GM12878 (cell line): ENCODE results near the gene SLC23A1.
A peak's percentile ranks its signal among the peaks of the same experiment; 100 is the strongest.

ENCODE experiments used
- CHD2 ChIP-seq: IDR thresholded peaks from 2 replicates; pipeline ENCODE4 v1.6.1; 2011; ENCODE audit warnings: low read depth, low read length, improper control_type of control experiment, borderline replicate concordance
- CREB1 ChIP-seq: IDR thresholded peaks from 2 replicates; pipeline ENCODE4 v1.6.1; 2012; ENCODE audit warnings: low read depth, mild to moderate bottlenecking, inconsistent platforms
- CTCF ChIP-seq, 3 experiments: IDR thresholded peaks in 2 of 3; conservative IDR thresholded peaks in 1 of 3; 2 replicates each; pipeline ENCODE4 v1.5.1; 2011; ENCODE audit warnings: low read depth in 3 of 3, low read length in 3 of 3, mild to moderate bottlenecking in 3 of 3, control low read depth in 2 of 3, moderate library complexity in 2 of 3, inconsistent platforms in 1 of 3, mixed read lengths in 1 of 3; ENCODE audit not compliant: control insufficient read depth in 2 of 3, insufficient read depth in 1 of 3; ENCODE audit errors: extremely low read depth in 1 of 3
- HDGF ChIP-seq: fragments of 450-650 bp; IDR thresholded peaks from 2 replicates; pipeline ENCODE4 v1.6.1; 2016; ENCODE audit warnings: antibody characterized with exemption
- MTA2 ChIP-seq: fragments of 450-650 bp; IDR thresholded peaks from 2 replicates; pipeline ENCODE4 v1.6.1; 2016; ENCODE audit warnings: low read depth, mild to moderate bottlenecking, moderate library complexity
- MXI1 ChIP-seq: fragments of 150-350 bp; IDR thresholded peaks from 2 replicates; pipeline ENCODE4 v1.6.1; 2011; ENCODE audit warnings: low read depth, mild to moderate bottlenecking, inconsistent platforms, low read length, improper control_type of control experiment
- MYC ChIP-seq: IDR thresholded peaks from 2 replicates; pipeline ENCODE4 v1.6.1; 2011; ENCODE audit warnings: mild to moderate bottlenecking, low read length, moderate library complexity, inconsistent platforms; ENCODE audit not compliant: insufficient read depth, insufficient replicate concordance, insufficient read length, severe bottlenecking
- POLR2A ChIP-seq: IDR thresholded peaks from 2 replicates; pipeline ENCODE4 v1.6.1; 2011; ENCODE audit warnings: low read depth, mild to moderate bottlenecking, low read length
- POLR2AphosphoS5 ChIP-seq: IDR thresholded peaks from 2 replicates; pipeline ENCODE4 v1.6.1; 2011; ENCODE audit warnings: mild to moderate bottlenecking, low read length, inconsistent platforms
- REST ChIP-seq: IDR thresholded peaks from 2 replicates; pipeline ENCODE4 v1.6.1; 2012; ENCODE audit warnings: mild to moderate bottlenecking, low read depth, low read length
- RFX5 ChIP-seq: IDR thresholded peaks from 2 replicates; pipeline ENCODE4 v1.6.1; 2011; ENCODE audit warnings: low read depth, low read length, improper control_type of control experiment
- SMAD5 ChIP-seq: IDR thresholded peaks from 2 replicates; pipeline ENCODE4 v1.6.1; 2016; ENCODE audit warnings: antibody characterized with exemption, low read depth
- SUZ12 ChIP-seq: fragments of 200-600 bp; sonication (generic); IDR thresholded peaks from one replicate; pipeline ENCODE4 v1.6.1; 2018; ENCODE audit warnings: antibody characterized with exemption, mild to moderate bottlenecking; ENCODE audit not compliant: unreplicated experiment
- TCF12 ChIP-seq: IDR thresholded peaks from 2 replicates; pipeline ENCODE4 v1.6.1; 2011; ENCODE audit warnings: low read depth, mild to moderate bottlenecking, low read length

GRCh38 chr5:139341689-139342422, 41.2 kb downstream of the SLC23A1 start, which contains the start of gene PAIP2:
- TF ChIP-seq HDGF (peak; percentile 97), MTA2 (no peak), CTCF (IDR thresholded peaks at IDR 0.05 in 2 of 3, conservative IDR thresholded peaks at IDR 0.05 in 1 of 3; ENCODE audit: control insufficient read depth in 2 of 3, extremely low read depth in 1 of 3, insufficient read depth in 1 of 3, low read depth in 3 of 3, low read length in 3 of 3) (peak; percentile 90 to 96 (median 90)), MYC (no peak), MXI1 (peak; percentile 91), TCF12 (no peak), SMAD5 (peak; percentile 68; the same call in 1 of the 2 replicates), RFX5 (0 out of 2 replicates have a peak, but pooled peaks have one; percentile 29), SUZ12 (no peak), REST (no peak), POLR2A (peak; percentile 97), POLR2AphosphoS5 (peak; percentile 87), CHD2 (peak; percentile 47; the same call in 1 of the 2 replicates), CREB1 (peak; percentile 89)
